ENCODE results near the gene PPM1J. TPM values are rescaled to one million over a fixed set of nuclear protein-coding genes. Genes with fewer than 3 reads are reported as not detected.
A peak's percentile ranks its signal among the peaks of the same experiment; 100 is the strongest.

The PPM1J gene
- total RNA-seq, 1 donor: 1.1 TPM

DNA sequence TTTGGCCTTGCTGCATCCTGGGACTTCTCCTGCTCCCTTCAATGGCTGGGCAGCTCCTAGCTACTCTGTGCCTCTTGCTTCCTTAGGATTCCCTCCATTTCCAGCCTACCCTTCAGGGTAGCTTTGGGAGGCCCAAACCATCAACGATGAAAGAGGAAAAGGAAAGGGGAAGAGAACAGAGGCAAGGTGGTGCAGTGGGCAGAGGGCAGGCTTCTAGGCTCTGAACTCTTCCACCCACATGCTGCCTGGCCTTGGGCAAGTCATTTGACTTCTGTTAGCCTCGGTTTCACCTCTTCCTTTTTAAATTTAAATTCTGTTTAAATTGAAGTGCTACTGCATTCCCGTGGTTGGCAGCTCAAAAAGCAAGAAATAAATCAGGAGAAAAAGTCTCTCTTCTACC lies 5.7 kb upstream of the PPM1J start:
- H3K27me3 ChIP-seq (ENCODE audit: insufficient read depth, low read length): no peaks in the 10 kb centered on the region
- H3K27ac ChIP-seq (ENCODE audit: low read depth, low read length): no peak overlapping the region
- DNase-seq (ENCODE audit: insufficient read length, low spot score, missing footprints): peak; percentile 41
- H3K79me2 ChIP-seq (ENCODE audit: insufficient read depth, low read length): no peaks in the 10 kb centered on the region
- H3K9me3 ChIP-seq (ENCODE audit: low read depth, low read length): no peaks in the 10 kb centered on the region
- TF ChIP-seq, protein P1, sequence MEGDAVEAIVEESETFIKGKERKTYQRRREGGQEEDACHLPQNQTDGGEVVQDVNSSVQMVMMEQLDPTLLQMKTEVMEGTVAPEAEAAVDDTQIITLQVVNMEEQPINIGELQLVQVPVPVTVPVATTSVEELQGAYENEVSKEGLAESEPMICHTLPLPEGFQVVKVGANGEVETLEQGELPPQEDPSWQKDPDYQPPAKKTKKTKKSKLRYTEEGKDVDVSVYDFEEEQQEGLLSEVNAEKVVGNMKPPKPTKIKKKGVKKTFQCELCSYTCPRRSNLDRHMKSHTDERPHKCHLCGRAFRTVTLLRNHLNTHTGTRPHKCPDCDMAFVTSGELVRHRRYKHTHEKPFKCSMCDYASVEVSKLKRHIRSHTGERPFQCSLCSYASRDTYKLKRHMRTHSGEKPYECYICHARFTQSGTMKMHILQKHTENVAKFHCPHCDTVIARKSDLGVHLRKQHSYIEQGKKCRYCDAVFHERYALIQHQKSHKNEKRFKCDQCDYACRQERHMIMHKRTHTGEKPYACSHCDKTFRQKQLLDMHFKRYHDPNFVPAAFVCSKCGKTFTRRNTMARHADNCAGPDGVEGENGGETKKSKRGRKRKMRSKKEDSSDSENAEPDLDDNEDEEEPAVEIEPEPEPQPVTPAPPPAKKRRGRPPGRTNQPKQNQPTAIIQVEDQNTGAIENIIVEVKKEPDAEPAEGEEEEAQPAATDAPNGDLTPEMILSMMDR (IDR thresholded peaks at IDR 0.05; ENCODE audit: extremely low read depth, low read depth, low read length): no peak
- no peaks in the 10 kb centered on the region for H3K36me3 ChIP-seq (ENCODE audit: insufficient read depth, low read length)
- H3K4me2 ChIP-seq (ENCODE audit: insufficient read depth, low read length): no peak overlapping the region
- H4K20me1 ChIP-seq (ENCODE audit: insufficient read depth, low read length): no peaks in the 10 kb centered on the region
- H3K4me3 ChIP-seq (ENCODE audit: insufficient read depth, low read length): no peak overlapping the region
- no peak overlapping the region for H2AFZ ChIP-seq (ENCODE audit: low read length)
- peaks cover 22% of the 10 kb centered on the region for H3K4me1 ChIP-seq (ENCODE audit: insufficient read depth, low read length)

DNA sequence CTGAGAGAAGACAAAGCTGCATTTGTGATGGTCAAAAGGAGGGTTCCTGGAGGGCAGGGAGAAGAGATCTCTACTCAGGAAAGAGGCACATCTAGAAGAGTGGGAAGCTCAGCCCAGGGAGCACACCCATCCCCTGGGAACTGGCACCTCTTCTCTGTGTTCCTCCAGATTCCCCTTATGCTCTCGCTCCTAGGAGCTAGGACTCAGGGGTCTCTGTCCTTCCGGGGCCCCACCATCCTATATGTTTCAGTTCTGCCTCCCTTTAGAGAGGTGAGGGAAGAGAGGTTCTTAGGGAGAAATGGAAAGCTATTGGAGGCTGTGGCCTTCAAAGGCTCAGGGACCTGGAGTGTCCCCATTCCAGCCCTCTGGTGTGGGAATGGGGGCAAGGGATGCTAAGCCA lies 4.6 kb upstream of the PPM1J start:
- H3K9me3 ChIP-seq (ENCODE audit: low read depth, low read length): no peaks in the 10 kb centered on the region
- TF ChIP-seq, protein P1 (IDR thresholded peaks at IDR 0.05; ENCODE audit: extremely low read depth, low read depth, low read length): no peak
- H3K4me3 ChIP-seq (ENCODE audit: insufficient read depth, low read length): no peak overlapping the region
- H3K27me3 ChIP-seq (ENCODE audit: insufficient read depth, low read length): no peaks in the 10 kb centered on the region
- no peaks in the 10 kb centered on the region for H3K36me3 ChIP-seq (ENCODE audit: insufficient read depth, low read length)
- H3K79me2 ChIP-seq (ENCODE audit: insufficient read depth, low read length): no peaks in the 10 kb centered on the region
- peak; percentile 56 for DNase-seq (ENCODE audit: insufficient read length, low spot score, missing footprints)
- peaks cover 26% of the 10 kb centered on the region for H3K4me1 ChIP-seq (ENCODE audit: insufficient read depth, low read length)
- H4K20me1 ChIP-seq (ENCODE audit: insufficient read depth, low read length): no peaks in the 10 kb centered on the region
- no peak overlapping the region for H2AFZ ChIP-seq (ENCODE audit: low read length)
- no peak overlapping the region for H3K27ac ChIP-seq (ENCODE audit: low read depth, low read length)
- H3K4me2 ChIP-seq (ENCODE audit: insufficient read depth, low read length): no peak overlapping the region

DNA sequence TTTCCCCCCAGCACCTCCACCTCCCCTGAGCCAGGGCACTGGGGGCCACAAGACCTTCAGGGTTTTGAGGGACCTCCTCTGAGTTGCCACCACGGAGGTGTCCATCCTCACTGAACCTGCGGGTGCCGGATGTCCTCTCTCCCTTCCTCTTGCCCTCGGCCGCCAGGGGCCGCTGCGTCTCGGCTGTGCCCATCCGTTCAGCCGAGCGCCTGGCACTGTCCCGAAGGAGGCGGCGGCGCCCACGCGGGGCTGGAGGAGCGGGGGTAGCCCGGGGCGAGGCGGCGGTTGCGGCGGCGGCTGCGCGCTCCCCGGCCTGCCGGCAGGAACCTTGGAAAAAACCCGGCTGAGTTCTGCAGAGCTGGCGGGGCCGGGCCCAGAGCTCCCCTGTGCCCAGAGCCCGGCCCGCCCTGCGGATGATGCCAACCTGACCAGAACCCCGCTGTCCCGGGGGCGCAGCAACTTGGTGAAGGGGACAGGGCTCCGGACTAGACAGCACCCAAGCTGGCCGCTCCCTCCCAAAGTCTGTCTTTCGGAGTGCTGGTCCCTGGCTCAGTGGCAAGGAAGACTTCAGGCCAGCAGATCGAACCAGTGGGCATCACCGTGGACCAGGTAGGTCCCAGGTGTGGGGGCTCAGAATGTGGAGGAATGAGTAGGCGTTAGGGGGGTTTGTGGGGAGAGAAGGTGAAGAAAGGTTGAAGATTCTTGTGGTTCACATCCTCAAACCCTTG lies 3.7 kb upstream of the PPM1J start:
- peak overlapping the region; percentile 68 for H3K4me3 ChIP-seq (ENCODE audit: insufficient read depth, low read length)
- H3K4me1 ChIP-seq (ENCODE audit: insufficient read depth, low read length): peaks cover 26% of the 10 kb centered on the region
- no peaks in the 10 kb centered on the region for H3K27me3 ChIP-seq (ENCODE audit: insufficient read depth, low read length)
- no peak overlapping the region for H3K27ac ChIP-seq (ENCODE audit: low read depth, low read length)
- TF ChIP-seq, protein P1 (IDR thresholded peaks at IDR 0.05; ENCODE audit: extremely low read depth, low read depth, low read length): peak; percentile 73
- peak overlapping the region; percentile 78 for H3K4me2 ChIP-seq (ENCODE audit: insufficient read depth, low read length)
- peak overlapping the region; percentile 86 for H2AFZ ChIP-seq (ENCODE audit: low read length)
- DNase-seq (ENCODE audit: insufficient read length, low spot score, missing footprints): peak; percentile 98
- H3K36me3 ChIP-seq (ENCODE audit: insufficient read depth, low read length): no peaks in the 10 kb centered on the region
- H3K79me2 ChIP-seq (ENCODE audit: insufficient read depth, low read length): no peaks in the 10 kb centered on the region
- no peaks in the 10 kb centered on the region for H3K9me3 ChIP-seq (ENCODE audit: low read depth, low read length)
- no peaks in the 10 kb centered on the region for H4K20me1 ChIP-seq (ENCODE audit: insufficient read depth, low read length)

DNA sequence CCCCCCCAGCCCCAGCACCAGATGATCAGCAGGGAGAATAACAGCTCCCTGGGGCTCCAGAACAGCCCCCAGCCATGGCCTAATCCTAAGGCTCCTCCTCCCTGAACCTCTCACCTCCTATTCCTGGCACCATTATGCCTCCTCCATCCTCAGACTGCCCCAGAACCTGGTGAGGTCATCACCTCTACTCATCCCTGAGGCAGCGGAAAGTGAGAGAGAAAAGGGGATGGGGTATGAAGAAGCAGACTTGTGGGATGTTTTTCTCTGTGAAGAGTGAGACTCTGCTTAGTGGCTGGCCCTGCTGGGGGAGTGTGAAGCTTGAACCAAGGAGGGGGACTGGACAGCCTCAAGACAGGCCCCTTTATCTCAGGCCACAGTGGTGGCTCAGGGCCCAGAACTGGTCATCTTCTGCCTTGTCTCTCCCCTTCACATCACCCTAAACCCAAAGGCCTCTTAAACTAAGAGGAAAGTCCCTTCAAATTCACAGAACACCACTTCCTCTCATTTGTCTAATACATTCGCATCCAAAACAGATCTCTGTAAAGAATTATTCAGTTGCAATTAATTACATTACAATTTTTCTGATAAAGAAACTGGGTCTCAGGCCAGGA lies 2.2 kb upstream of the PPM1J start:
- Histone ChIP-seq H3K4me3 (ENCODE audit: insufficient read depth, low read length) (no peak overlapping the region), H4K20me1 (ENCODE audit: insufficient read depth, low read length) (no peaks in the 10 kb centered on the region), H3K27me3 (ENCODE audit: insufficient read depth, low read length) (no peaks in the 10 kb centered on the region), H3K4me2 (ENCODE audit: insufficient read depth, low read length) (no peak overlapping the region), H3K36me3 (ENCODE audit: insufficient read depth, low read length) (no peaks in the 10 kb centered on the region), H3K27ac (ENCODE audit: low read depth, low read length) (no peak overlapping the region), H3K9me3 (ENCODE audit: low read depth, low read length) (no peaks in the 10 kb centered on the region), H3K4me1 (ENCODE audit: insufficient read depth, low read length) (peaks cover 14% of the 10 kb centered on the region), H2AFZ (ENCODE audit: low read length) (no peak overlapping the region), H3K79me2 (ENCODE audit: insufficient read depth, low read length) (no peaks in the 10 kb centered on the region)
- TF ChIP-seq, protein P1 (IDR thresholded peaks at IDR 0.05; ENCODE audit: extremely low read depth, low read depth, low read length): no peak
- DNase-seq (ENCODE audit: insufficient read length, low spot score, missing footprints): peak; percentile 58
